Measurements from ENCODE around the gene SLC41A3. TPM values are rescaled to one million over a fixed set of nuclear protein-coding genes. Genes with fewer than 3 reads are reported as not detected.
"Not testable (repeated sequence)": the region's sequence is repeated elsewhere in the genome, so short reads cannot be mapped to it uniquely, and the experiment has no call there.

SLC41A3 gene
- total RNA-seq, 1 donor from 2014 or later: 98.2 TPM

DNA sequence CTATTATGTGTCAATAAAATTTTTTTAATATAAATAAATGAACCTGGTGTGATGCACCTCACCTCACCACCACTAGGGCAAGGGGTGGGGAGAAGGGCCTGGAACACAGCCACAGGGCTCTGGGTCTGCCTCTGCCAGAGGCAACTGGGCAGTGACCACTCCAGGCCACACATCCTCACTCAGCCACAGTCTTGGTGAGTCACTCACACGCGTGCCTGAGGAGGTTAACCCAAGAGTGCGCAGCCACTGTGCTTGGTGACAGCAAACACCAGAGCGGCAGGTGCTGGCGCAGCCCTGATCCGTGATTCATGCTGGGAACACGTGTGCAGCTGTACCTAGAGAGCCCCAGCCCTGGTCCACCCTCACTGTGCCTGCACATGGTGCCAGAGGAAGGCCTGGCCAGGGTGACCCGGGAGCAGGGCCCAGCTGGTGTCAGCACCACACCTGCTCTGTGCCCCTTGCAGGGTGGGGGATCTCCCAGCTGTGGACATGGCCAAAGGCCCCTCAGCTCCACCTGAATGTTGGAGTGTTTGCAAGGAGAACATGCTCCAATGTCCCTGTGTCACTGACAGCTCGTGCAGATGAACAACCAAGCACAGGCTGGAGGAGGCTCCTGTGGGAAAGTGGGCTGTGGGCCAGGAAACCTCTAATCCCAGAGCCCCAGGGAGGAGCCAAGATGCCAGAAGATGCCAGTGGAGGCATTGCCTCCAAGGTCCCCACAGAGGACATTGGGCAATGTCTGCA is 2.1 kb downstream of the SLC41A3 start:
- peak; percentile 48 for DNase-seq

DNA sequence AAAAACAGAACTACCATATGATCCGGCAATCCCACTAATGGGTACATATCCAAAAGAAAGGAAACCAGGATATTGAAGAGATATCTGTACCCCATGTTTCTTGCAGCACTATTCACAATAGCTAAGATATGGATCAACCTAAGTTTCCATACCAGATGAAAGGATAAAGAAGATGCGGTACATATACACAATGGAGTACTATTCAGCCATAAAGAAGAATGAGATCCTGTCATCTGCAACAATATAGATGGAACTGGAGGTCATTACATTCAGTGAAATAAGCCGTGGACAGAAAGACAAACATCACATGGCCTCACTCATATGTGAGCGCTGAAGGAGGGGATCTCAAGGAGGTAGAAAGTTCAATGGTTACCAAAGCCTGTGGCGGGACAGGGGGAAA is 3.0 kb downstream of the SLC41A3 start:
- no peak for DNase-seq

DNA sequence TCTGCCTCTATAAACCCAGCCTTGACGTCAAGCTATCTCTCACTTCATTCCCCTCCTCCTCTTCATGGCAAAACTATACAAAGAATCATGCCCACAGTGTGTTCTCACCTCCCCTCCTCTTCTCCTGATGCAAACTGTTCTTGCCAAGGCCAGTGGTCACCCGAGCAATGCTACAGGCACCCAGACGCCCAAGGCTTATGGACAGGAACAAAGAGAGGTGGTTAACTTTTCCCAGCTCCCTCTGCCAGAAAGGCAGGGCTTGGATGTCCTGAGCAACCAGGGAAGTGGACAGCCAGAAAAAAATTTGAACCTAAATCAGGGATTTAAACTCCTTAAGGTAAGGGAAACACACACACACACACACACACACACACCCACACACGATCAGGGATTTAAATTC is 5.1 kb downstream of the SLC41A3 start:
- no peak for DNase-seq

DNA sequence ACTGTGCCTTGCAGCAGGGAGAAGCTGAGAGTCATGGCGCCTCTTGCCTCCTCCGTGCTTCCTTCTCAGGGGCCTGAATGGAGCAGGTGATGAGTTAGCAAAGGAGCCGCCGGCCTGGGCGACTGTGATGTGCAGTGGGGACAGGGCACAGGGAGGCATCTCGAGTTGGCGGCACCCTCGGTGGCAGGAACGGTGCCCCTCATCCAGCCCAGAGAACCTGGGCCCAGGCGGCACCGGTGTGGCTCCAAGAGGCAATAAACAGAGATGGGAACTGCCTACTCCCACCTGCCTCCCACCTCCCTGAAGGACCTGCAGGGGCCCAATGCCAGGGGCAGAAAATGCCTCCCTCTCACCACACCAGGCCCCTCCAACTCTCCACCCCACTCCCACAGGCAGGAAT is 6.2 kb downstream of the SLC41A3 start:
- no peak for DNase-seq

DNA sequence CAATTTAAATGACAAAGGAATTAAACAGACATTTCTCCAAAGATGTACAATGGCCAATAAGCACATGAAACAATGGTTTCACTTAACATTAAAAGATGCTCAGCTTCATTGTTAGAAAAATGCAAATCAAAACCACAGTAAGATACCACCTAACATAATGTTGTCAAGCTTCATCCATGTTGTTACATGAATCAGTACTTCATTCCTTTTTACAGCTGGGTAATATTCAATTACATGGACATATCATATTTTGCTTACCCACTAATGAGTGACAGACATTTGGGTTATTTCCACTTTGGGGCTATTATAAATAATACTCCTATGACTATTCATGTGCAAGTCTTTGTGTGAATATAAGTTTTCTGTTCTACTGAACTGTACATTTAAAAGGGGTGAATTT is 7.8 kb downstream of the SLC41A3 start:
- DNase-seq: no peak

DNA sequence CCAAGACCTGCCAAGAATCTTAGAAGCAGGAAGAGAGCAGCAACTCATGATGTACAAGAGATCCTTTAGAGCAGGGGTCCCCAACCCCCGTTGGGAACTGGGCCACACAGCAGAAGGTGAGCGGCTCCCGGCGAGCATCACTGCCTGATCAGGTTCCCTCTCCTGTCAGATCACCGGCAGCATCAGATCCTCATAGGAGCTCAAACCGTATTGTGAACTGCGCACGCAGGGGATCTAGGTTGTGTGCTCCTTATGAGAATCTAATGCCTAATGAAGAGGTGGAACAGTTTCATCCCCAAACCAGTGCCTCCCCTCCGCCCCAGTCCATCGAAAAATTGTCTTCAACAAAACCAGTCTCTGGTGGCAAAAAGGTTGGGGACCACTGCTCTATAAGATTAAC is 13.8 kb downstream of the SLC41A3 start:
- DNase-seq: no peak

DNA sequence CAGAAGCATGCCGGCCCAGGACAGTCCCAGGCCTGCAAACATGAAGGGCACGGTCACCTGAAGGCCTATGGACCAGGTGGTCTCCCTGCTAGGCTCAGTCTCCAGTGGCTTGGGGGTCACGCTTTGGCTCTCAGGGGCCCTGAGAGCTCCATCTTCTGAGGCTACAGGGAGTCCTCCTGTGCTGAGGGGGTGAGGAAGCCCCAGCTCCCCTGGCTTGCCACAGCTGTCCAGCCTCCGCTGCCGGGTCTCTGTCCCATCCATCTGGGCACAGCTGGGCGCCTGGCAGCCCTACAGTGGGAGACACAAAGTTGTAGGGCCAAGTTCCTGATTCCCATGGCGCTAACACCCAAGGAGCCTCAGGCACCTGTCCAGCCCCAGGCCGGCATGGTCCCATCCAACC is 16.0 kb downstream of the SLC41A3 start:
- DNase-seq: no peak

DNA sequence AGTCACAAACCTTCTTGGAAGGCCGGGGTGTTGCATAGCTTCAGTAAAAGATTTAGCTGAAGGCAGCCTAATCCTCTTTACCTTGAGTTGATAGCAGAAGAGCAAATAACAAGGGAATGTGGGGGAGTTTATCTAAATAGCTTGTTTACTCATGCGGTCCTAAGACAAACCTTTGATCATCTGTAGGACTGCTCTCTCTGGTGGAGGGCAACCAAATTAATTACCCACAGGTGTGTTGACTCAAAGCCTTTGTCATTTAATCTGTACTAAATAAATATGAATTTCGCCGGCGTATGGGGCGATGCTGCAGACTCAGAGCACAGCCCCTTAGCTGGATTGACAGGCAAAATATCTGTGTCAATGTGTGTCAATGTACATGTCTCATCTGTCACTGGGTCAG is 17.2 kb downstream of the SLC41A3 start:
- not testable (repeated sequence) for DNase-seq

DNA sequence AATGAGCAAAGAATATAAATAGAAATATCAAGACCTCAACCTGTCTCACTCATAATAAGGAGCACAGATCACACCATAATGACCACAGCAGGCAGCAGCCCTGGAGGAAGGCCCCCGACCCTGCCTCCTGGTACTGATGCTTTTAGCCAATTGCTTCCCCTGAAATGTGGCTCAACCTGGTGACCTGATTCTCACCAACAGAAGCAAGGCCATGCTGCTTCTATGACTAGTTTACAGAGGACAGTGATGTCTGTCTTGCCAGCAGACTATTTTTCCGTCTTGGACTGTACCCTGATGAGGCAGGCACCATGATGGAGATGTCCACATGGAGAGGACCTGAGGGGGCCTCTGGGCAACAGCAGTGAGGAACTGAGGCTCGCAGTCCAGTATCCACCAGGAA is 18.0 kb downstream of the SLC41A3 start:
- no peak for DNase-seq

DNA sequence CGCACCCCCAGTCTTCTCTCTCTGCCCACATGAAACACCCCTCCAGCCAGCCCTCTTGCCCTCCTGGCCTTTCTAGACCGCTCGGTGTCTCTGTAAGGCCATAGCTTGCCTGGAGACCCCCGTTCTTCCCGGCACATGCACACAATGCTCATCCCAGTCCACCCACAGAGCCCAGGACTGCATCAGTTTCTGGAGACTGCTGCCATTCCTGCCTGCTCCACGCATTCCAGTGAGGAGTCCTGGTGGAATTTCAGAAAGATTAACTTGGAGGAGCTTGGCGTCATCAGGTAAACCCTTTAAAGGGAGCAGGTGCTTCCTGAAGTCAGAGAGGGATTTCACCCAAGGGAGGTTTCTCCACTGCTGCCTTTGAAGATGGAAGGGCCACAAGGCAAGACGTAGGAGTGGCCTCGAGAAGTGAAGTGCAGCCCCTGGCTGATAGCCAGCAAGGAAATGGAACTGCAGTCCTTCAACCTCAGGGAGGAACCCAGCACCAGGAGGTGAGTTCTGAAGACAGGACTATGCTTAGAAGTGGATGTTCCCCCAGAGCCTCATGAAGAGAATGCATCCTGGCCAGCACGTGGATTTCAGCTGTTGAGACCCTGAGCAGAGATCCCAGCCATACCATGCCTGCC is 19.2 kb downstream of the SLC41A3 start:
- DNase-seq: peak; percentile 32

DNA sequence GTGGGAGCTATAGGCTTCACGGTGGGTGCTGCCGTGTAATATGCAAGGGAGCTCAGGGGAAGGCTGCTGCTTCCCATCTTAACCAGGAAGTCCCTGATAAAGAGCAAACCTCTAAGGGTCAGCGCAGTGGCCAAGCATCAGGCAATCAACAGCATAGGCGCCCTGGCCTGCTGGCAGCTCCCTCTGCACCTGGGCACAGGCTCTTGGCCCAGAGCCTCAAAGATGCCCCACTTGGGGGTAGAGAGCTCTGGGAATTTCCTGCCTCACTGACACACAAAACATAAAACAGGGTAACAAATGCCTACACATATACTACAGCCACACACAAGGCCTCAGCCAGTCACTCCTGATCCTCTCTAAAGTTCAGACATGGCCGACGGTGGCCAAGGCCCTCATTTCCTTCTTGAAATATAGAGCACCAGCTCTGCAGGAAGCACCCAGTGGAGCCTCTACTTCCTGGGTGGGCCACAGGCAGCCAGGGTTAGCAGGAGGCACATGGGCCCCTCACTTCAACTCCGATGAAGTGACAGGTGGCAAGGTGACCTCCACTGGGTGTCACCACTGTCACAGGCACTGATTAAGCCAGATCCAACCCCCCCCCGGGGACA is 20.5 kb downstream of the SLC41A3 start:
- no peak for DNase-seq

DNA sequence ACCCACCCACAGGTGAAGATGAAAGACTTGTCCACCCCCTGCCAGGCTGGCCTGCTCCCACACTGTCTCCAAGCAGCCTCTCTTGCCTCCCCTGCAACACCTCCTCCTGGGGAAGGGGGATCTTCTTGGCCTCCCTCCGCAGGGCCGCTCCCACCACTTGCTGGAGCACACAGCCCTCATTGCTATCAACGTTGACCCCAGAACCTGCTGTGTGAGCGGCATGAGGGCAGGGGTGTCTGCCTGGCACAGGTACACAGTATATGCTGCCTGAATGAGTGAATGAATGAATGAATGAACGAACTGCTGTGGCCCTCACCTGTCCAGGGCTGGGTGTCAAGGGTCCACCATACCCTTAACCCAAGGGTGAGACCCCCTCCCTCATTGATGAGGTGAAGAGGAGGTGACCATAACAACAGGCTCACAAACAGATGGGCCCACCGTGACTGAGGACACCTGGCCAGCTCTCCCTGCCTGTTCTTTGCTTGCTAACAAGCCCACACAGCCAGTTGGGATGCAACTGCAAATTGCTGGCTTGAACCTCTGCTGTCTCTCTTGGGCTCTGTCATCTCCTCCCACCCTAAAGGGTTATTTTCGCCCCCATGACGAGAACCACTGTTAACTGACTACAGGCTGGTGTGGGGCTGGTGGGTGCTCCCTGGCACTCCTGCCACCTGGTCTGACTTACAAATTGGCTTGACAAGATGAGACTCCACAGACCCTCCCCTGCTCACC is 22.5 kb downstream of the SLC41A3 start:
- no peak for DNase-seq

DNA sequence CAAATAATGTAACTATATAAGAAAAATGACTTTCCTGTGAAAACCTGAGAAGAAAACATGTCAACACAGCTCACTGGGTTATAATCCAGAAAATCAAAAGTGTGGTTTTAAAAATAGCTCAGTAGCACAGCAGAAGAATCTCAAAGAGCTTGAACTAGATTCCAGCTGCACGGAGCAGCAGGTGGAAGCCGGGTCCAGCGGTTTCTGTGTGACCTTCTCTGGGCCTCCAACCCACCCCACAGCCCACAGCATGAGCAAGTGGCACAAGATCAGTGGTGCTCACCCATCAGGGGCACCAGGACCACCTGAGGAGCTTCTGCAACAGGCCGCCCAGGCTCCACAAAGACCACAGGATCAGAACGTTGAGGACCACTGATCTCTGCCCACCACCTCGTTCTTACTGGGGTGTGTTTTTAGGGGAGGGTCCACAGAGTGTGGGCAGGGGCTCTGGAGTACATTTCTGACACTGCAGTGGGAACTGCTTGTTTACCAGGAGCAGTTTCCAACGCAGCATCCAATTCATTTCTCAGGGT is 23.2 kb downstream of the SLC41A3 start:
- no peak for DNase-seq

DNA sequence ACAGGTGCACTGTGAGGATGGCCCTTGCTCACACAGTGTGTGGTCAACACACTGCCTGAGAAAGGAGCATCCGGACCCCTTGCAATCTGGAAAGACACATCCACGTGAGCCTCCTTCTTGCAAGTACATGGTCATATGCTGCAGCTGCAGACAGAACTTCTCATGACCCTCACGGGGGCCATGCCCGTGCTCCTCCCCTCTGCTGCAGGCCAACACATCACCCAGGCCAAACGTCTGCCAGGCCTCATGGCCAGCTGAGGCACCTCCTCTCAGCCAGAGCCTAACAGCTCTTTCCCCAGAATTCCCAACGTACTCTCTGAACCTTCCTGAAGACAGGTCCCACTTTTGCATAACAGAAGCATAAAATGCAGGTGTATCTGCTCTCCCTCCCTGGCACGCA is 25.3 kb downstream of the SLC41A3 start:
- DNase-seq: no peak

DNA sequence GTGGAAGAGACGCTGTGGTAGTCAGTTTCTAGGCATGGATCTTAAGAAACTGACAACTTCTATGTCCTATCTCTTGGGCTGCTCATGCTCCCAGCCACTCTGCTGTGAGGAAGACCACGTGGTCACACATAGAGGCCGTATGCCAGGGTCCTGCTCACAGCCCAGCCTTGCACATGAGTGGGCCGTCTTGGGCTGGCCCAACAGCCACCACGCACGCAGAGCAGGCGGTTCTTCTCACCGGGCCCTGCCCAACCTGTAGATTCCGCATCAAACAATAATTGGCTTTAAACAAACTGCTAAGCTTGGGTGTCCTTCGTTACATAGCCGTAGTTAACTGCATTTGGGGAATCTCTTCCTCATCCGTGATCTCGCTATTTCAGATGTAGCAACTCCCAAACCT is 26.0 kb downstream of the SLC41A3 start:
- no peak for DNase-seq

DNA sequence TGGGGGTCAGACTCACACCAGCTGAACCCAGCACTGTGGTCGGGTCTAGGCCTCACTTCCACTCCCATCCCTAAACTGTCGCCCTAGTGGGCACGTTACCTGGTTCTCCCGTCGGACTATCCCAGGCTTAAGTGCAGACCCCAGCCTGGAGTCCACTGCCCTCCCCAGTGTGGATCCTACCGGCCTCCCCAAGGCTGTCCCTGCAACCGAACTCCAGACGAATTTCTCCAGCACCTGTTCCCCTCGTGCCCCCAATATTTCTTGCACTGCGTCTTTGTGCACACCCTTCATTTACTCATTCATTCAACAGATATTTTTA is 26.5 kb downstream of the SLC41A3 start:
- no peak for DNase-seq

DNA sequence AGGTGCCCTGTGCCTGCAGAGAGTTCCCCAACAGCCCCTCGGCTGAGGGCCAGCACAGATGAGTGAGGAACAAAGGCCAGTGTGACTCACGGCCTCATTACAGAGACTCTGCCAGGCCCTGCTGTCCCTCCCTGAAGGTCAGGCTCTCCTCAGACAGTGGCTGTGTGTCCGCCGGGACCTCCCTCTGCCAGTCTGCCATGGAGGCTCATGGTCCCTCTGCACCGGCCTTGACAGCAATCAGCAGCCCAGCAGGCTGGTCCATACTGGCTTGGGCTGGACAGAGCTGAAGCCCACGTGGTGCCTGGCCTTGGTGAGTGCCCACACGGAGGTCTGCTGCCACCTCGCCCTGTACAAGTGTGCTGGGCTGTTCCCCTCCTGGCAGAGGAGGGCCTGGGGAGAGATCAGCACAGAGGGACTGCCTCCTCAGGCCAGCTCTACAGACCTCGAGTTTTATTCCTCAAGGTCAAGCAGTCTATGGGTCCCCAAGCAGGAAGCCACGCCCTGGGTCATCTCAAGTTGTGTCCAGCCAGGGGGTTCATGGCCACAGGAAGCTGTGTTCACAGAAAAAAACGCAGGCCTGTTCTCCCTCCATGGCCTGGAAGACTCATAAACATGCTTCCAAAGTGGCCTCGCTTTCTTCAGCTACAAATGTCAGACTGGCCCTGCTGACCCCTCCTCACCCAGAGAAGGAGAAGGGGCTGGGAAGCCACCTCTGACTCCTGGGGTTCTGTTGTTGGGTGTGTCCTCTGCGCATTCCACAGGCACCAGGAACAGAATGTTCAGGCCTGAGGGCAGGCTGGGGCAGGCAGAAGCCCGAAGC is 27.0 kb downstream of the SLC41A3 start:
- peak; percentile 61 for DNase-seq

DNA sequence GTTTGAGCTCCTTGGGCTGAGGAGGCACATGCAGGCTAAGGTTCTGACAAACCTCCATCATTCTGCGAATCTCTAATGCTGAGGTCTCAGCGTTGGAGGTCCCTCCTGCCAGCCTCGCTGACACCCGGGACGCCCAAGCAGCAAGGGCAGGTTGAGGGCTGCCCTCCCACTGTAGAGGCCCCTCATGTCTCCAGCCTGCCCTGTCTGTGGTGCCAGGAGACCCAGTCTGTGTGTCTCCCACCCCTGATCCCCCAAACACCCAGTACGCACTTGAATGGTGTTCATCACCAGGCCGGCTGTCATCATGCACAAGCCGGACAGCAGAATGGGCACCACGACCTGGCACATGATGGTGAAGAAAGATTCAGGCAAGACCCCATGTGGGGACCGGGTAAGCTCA is 27.8 kb downstream of the SLC41A3 start:
- no peak for DNase-seq

DNA sequence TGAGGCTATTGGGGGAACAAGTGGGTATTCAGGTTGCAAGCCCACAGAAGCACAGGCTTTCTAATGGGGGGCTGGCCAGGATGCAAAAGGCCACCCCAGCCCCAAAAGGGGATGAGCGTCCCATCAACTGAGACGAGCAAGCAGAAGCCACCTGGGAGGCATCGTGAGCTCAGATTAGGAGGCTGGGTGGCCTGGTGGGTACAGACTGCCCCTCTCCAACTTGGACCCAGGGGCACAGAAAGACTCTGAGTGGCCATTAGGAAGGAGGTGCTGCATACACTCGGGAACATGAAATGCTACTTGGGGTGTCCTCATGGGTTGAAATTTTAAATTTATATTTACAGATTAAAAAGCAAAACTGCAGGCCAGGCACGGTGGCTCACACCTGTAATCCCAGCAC is 29.1 kb downstream of the SLC41A3 start:
- no peak for DNase-seq

DNA sequence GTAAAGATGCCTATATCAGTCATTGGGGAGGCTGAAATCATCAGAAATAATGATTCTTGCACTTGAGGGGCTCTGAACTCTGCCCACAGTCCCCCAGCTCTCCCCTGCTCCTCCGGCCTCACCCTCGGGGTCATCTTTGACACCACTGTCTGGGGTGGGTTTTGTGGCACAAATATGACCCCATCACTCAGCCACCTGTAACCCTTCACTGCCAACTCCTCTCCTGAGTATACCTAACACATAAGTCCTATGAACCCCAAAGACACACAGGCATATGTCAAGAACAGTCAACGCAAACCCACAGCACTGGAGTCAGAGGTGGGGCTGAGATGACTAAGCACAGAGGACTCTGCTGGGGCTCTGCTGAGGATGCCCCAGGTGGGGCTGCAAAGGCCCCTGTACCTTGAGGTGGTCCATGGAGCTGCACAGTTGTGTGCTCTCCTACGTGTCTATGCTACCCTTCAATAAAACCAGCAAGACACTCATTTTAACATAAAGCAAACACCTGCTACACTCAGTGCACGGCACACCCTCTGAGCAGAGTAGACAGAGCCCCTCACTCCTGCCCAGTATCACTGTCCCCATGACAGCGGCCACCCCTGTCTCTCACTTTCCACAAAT is 29.9 kb downstream of the SLC41A3 start:
- no peak for DNase-seq

DNA sequence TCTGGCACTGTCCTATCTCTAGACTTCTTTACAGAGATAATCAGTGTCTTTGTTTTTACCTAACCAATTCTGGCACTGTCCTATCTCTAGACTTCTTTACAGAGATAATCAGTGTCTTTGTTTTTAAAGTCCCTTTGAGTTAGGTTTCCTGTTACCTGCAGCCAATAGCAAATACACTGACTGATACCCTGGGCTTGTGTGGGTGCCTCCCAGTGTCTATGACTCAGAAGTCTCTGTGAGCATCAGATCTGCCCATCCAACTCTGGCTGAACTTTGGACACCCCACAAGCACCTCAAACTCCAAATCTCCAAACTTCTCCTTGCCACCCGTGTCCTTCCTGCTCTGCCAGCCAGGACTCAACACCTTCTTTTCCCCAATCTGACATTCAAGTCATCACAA is 30.4 kb downstream of the SLC41A3 start:
- no peak for DNase-seq

Data from dermis blood vessel endothelial cell (primary cell).